WERI-Rb-1 (cell line): Measurements from ENCODE around the gene TOP3A.
"Not testable (repeated sequence)": the region's sequence is repeated elsewhere in the genome, so short reads cannot be mapped to it uniquely, and the experiment has no call there.

Experiments used
- DNase-seq: peaks from one replicate; pipeline ENCODE4 v3.0.0-alpha.2; 2020
- H3K27ac ChIP-seq: fragments of 250-450 bp; sonication (Bioruptor Pico); 2 replicates; pipeline ENCODE4 v1.5.1; 2020; ENCODE audit warnings: mild to moderate bottlenecking, moderate library complexity
- H3K27me3 ChIP-seq: fragments of 250-450 bp; sonication (Bioruptor Pico); 2 replicates; pipeline ENCODE4 v1.5.1; 2021; ENCODE audit warnings: mild to moderate bottlenecking, low read depth, moderate library complexity; ENCODE audit not compliant: insufficient read depth, severe bottlenecking
- H3K36me3 ChIP-seq: fragments of 250-450 bp; sonication (Bioruptor Pico); 2 replicates; pipeline ENCODE4 v1.5.1; 2020; ENCODE audit warnings: mild to moderate bottlenecking, moderate library complexity
- H3K4me3 ChIP-seq: 2 replicates; pipeline ENCODE4 v1.5.1; 2011; ENCODE audit warnings: low read depth, mild to moderate bottlenecking, control low read depth, low read length
- H3K9me3 ChIP-seq: fragments of 250-450 bp; sonication (Bioruptor Pico); 2 replicates; pipeline ENCODE4 v1.5.1; 2021; ENCODE audit warnings: mild to moderate bottlenecking, moderate library complexity; ENCODE audit not compliant: severe bottlenecking
- CTCF ChIP-seq: IDR thresholded peaks from 2 replicates; pipeline ENCODE4 v1.5.1; 2011; ENCODE audit warnings: low read depth, mild to moderate bottlenecking, control low read depth, inconsistent platforms, low read length

The TOP3A gene

GRCh38 chr17:18339933-18340332 lies 25.1 kb upstream of the TOP3A start:
- Histone ChIP-seq H3K27ac (no peak overlapping the region), H3K27me3 (no peaks in the 10 kb centered on the region), H3K4me3 (no peak overlapping the region), H3K36me3 (peaks cover 76% of the 10 kb centered on the region), H3K9me3 (no peaks in the 10 kb centered on the region)
- TF ChIP-seq CTCF: no peak
- no peak for DNase-seq

- DNase-seq: not testable (repeated sequence)
- H3K36me3 ChIP-seq: peaks cover 77% of the 10 kb centered on the region
Observed at GRCh38 chr17:18338158-18338557, 23.4 kb upstream of the TOP3A start.

DNA sequence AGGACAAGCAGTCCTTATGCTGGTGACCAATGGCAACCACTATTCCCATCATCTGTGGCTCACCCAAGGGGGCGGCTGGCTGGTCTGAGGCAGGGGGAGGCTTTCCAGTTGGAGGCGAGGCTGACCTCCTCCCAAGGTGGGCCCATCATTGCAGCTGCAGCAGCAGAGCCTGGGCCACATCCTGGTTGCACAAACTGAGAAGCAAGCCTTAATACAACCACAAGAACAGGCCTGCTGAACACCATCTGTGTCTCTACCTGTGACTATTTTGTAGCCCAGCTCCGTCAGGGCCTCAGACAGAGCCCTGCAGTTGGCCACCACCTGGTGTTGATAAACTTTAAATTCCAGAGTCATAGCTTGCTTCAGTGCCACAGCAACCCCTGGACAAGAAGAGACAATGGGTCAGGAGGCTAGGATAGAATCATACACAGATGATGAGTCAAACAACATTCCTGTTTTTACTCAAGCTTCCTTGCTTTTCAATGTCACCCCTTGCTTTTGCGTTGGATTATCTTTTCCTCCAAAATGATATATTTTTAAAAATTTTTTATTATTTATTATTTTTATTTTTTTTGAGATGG lies 18.2 kb upstream of the TOP3A start:
- no peaks in the 10 kb centered on the region for H3K27me3 ChIP-seq
- no peak for DNase-seq
- TF ChIP-seq CTCF: no peak
- no peak overlapping the region for H3K4me3 ChIP-seq
- H3K36me3 ChIP-seq: peaks cover 79% of the 10 kb centered on the region
- no peak overlapping the region for H3K27ac ChIP-seq
- H3K9me3 ChIP-seq: no peaks in the 10 kb centered on the region

More at GRCh38 chr17:18338158-18338557, 23.4 kb upstream of the TOP3A start:
- H3K4me3 ChIP-seq, H3K9me3 ChIP-seq, H3K27me3 ChIP-seq, H3K27ac ChIP-seq: not testable (repeated sequence)

DNA sequence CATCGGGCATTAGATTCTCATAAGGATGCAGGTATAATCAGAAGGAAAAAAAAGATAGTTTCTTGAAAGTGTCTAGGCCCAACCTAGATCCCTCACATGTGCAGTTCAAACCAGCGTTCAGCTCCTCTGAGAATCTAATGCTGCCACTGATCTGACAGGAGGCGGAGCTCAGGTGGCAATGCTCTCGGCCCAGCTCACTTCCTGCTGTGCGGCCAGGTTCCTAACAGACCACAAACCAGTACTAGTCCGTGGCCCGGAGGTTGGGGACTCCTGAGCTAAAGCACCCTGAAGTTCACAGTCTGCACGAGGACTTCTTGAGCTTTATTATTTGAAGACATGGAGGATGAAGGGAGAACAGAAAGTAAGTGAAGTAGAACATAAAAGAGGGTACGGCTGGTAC lies 17.1 kb upstream of the TOP3A start:
- H3K36me3 ChIP-seq: peaks cover 81% of the 10 kb centered on the region

GRCh38 chr17:18328643-18329204 lies 13.9 kb upstream of the TOP3A start:
- Histone ChIP-seq H3K27me3 (no peaks in the 10 kb centered on the region), H3K36me3 (peaks cover 84% of the 10 kb centered on the region), H3K27ac (no peak overlapping the region), H3K4me3 (no peak overlapping the region), H3K9me3 (no peaks in the 10 kb centered on the region)
- no peak for DNase-seq
- TF ChIP-seq CTCF: no peak

More for the DNA sequence above, 17.1 kb upstream of the TOP3A start:
- TF ChIP-seq CTCF: no peak
- no peak overlapping the region for H3K27ac ChIP-seq
- no peak overlapping the region for H3K4me3 ChIP-seq
- no peaks in the 10 kb centered on the region for H3K9me3 ChIP-seq
- DNase-seq: no peak
- no peaks in the 10 kb centered on the region for H3K27me3 ChIP-seq

DNA sequence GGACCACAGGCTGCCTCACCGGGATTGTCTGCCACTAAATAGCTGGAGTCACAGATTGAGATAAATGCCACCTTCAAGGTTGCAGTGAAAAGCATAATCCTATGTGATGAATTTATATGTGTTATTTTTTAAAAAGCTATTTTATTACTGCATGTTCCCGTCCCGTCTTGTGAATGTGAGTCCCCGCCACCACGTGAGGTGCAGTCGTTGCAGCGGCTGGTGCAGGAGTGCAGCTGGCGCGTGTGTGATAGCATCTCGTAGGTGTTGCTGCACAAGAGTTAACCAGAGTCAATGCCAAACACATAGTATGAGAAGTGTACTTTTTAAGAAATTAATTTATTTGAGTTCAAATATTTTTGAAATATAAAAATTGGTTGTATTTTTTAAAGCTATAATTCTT lies 12.8 kb upstream of the TOP3A start:
- Histone ChIP-seq H3K27me3 (no peaks in the 10 kb centered on the region), H3K9me3 (no peaks in the 10 kb centered on the region), H3K36me3 (peaks cover 88% of the 10 kb centered on the region), H3K27ac (0 out of 2 replicates have a peak overlapping the region, but pooled peaks have one; percentile 29), H3K4me3 (no peak overlapping the region)
- no peak for DNase-seq
- no peak for TF ChIP-seq CTCF
